ENCODE data around the gene HERC4. TPM values are rescaled to one million over a fixed set of nuclear protein-coding genes. Genes with fewer than 3 reads are reported as not detected.

HERC4 gene
- total and polyA plus RNA-seq, 7 donors: 8.8 to 29.4 (median 18.0) TPM

GRCh38 chr10:68049289-68050078, 25.6 kb downstream of the HERC4 start:
- H3K9me3 ChIP-seq: no peaks in the 10 kb centered on the region
- intact Hi-C loops (cut with DNase I): no loop called here
- no peak overlapping the region for H3K27ac ChIP-seq
- 76 to 86% (median 82%) methylated on average over 8 of the region's 8 CpGs for WGBS, 3 donors
- no peak for DNase-seq
- no peak overlapping the region for H3K4me3 ChIP-seq
- no peaks in the 10 kb centered on the region for H3K27me3 ChIP-seq (ENCODE audit: insufficient read depth in 3 of 3, low read length in 2 of 3)
- H3K36me3 ChIP-seq (ENCODE audit: insufficient read depth in 1 of 2, low read depth in 1 of 2): peaks cover 0 to 5% of the 10 kb centered on the region in 2 donors
- no peak for TF ChIP-seq CTCF (IDR thresholded peaks at IDR 0.05)
- H3K4me1 ChIP-seq: peaks cover 15% of the 10 kb centered on the region
- ATAC-seq: no peak

- Histone ChIP-seq H3K27me3 (ENCODE audit: insufficient read depth in 3 of 3, low read length in 2 of 3) (no peaks in the 10 kb centered on the region), H3K4me3 (no peak overlapping the region), H3K9me3 (no peaks in the 10 kb centered on the region), H3K4me1 (peaks cover 4% of the 10 kb centered on the region), H3K27ac (no peak overlapping the region), H3K36me3 (ENCODE audit: insufficient read depth in 1 of 2, low read depth in 1 of 2) (peaks cover 0 to 19% of the 10 kb centered on the region in 2 donors)
- no peak for ATAC-seq
- no peak for DNase-seq
- 83 to 89% (median 88%) methylated on average over 3 of the region's 3 CpGs for WGBS, 3 donors
- no peak for TF ChIP-seq CTCF (IDR thresholded peaks at IDR 0.05)
- intact Hi-C loops (cut with DNase I): no loop called here
Measured at GRCh38 chr10:68047554-68048327, 27.3 kb downstream of the HERC4 start.

- WGBS, 3 donors: 92 to 98% (median 93%) methylated on average over 1 of the region's 1 CpG
- no peaks in the 10 kb centered on the region for H3K9me3 ChIP-seq
- no peaks in the 10 kb centered on the region for H3K27me3 ChIP-seq (ENCODE audit: insufficient read depth in 3 of 3, low read length in 2 of 3)
- no peak overlapping the region for H3K4me3 ChIP-seq
- no peaks in the 10 kb centered on the region for H3K4me1 ChIP-seq
- no peak for DNase-seq
- H3K27ac ChIP-seq: no peak overlapping the region
- intact Hi-C loops (cut with DNase I): no loop called here
- H3K36me3 ChIP-seq (ENCODE audit: insufficient read depth in 1 of 2, low read depth in 1 of 2): peaks cover 0 to 19% of the 10 kb centered on the region in 2 donors
- no peak for TF ChIP-seq CTCF (IDR thresholded peaks at IDR 0.05)
- no peak for ATAC-seq
Measured at GRCh38 chr10:68047122-68047521, 28.0 kb downstream of the HERC4 start.

GRCh38 chr10:68046642-68047041, 28.4 kb downstream of the HERC4 start:
- Histone ChIP-seq H3K36me3 (ENCODE audit: insufficient read depth in 1 of 2, low read depth in 1 of 2) (peaks cover 0 to 19% of the 10 kb centered on the region in 2 donors), H3K9me3 (no peaks in the 10 kb centered on the region), H3K27me3 (ENCODE audit: insufficient read depth in 3 of 3, low read length in 2 of 3) (no peaks in the 10 kb centered on the region), H3K27ac (no peak overlapping the region), H3K4me1 (no peaks in the 10 kb centered on the region), H3K4me3 (no peak overlapping the region)
- TF ChIP-seq CTCF (IDR thresholded peaks at IDR 0.05): no peak
- no peak for DNase-seq
- no peak for ATAC-seq
- WGBS, 3 donors: 90 to 96% (median 91%) methylated on average over 5 of the region's 5 CpGs
- intact Hi-C loops (cut with DNase I): no loop called here

All from psoas muscle (tissue), 8 donors.